ENCODE measurements around the gene SLC35G3. TPM values are rescaled to one million over a fixed set of nuclear protein-coding genes. Genes with fewer than 3 reads are reported as not detected.
A peak's percentile ranks its signal among the peaks of the same experiment; 100 is the strongest.

SLC35G3 gene
- polyA plus RNA-seq, 3 donors, result not detected

DNA sequence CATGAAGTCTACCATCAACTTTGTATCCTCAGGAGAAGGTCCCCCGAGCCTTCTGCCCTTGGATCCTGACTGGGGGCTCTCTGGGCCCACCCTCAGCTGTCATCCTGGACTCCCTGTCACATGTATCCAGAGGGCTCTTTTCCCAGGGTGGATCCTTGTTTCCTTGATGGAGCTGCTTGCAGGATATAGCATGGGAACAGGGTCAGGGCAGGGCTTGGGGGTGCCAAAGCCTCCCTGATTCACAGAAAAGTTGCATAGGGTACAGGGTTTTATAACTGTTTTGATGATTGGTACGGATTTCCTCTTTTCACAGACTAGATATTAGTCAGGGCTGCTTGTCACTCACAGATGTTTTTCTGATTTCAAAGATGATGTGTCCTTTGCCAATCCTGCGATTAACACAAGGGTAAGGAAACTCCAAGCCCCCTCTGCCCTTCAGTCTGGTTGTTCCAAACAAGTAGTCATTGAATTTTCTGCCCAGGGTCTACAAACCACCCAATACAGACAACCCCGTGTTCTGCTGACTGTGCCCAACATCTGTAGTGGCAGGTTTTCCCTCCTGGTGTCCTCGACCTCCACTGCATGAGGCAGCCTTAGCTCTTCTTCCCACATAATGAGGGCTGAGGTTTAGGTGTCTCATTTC, 20.6 kb upstream of the SLC35G3 start:
- H3K4me3 Mint-ChIP-seq, result no peak overlapping the region
- Histone ChIP-seq H2AFZ (ENCODE audit: insufficient read depth, low read depth, low read length, poor library complexity, severe bottlenecking) (no peak overlapping the region), H3K9ac (ENCODE audit: insufficient read depth, low read length, poor library complexity, severe bottlenecking) (no peak overlapping the region), H3K4me2 (replicated peaks; ENCODE audit: extremely low read depth, low read length, poor library complexity, severe bottlenecking) (no peak overlapping the region), H4K20me1 (ENCODE audit: insufficient read depth, low read length) (no peaks in the 10 kb centered on the region), H3K4me1 (ENCODE audit: control insufficient read depth in 1 of 2, insufficient read depth in 2 of 2, low read length in 2 of 2) (peaks cover 14 to 19% of the 10 kb centered on the region in 2 donors), H3K27me3 (ENCODE audit: control insufficient read depth in 2 of 2, insufficient read depth in 2 of 2, low read length in 2 of 2) (peaks cover 10 to 15% of the 10 kb centered on the region in 2 donors), H3K4me3 (replicated peaks in 1 of 3; ENCODE audit: low read depth in 2 of 3, low read length in 3 of 3) (no peak overlapping the region), H3K9me3 (replicated peaks in 1 of 2; ENCODE audit: control insufficient read depth in 1 of 2, insufficient read depth in 1 of 2, low read length in 2 of 2) (peaks cover 0 to 3% of the 10 kb centered on the region in 2 donors), H3K79me2 (ENCODE audit: insufficient read depth, low read length) (no peaks in the 10 kb centered on the region), H3K36me3 (replicated peaks in 1 of 2; ENCODE audit: control insufficient read depth in 1 of 2, insufficient read depth in 2 of 2, low read length in 2 of 2) (no peaks in the 10 kb centered on the region), H3K27ac (ENCODE audit: low read depth in 1 of 2, low read length in 2 of 2) (no peak overlapping the region)
- DNase-seq, result peak in 1 of 3 donors; percentile 10
- H3K27me3 Mint-ChIP-seq (ENCODE audit: low read depth in 3 of 3), result peaks cover 28 to 30% (median 30%) of the 10 kb centered on the region in 3 donors
- peaks cover 0 to 10% (median 0%) of the 10 kb centered on the region in 7 donors for H3K9me3 Mint-ChIP-seq
- H3K27ac Mint-ChIP-seq, result peak overlapping the region in 1 of 7 donors; percentile 58
- no peaks in the 10 kb centered on the region for H3K36me3 Mint-ChIP-seq
- WGBS (ENCODE audit: insufficient coverage), result 52% methylated on average over 2 of the region's 5 CpGs
- intact Hi-C loops (cut with micrococcal nuclease), result no loop called here
- TF ChIP-seq, protein P1, sequence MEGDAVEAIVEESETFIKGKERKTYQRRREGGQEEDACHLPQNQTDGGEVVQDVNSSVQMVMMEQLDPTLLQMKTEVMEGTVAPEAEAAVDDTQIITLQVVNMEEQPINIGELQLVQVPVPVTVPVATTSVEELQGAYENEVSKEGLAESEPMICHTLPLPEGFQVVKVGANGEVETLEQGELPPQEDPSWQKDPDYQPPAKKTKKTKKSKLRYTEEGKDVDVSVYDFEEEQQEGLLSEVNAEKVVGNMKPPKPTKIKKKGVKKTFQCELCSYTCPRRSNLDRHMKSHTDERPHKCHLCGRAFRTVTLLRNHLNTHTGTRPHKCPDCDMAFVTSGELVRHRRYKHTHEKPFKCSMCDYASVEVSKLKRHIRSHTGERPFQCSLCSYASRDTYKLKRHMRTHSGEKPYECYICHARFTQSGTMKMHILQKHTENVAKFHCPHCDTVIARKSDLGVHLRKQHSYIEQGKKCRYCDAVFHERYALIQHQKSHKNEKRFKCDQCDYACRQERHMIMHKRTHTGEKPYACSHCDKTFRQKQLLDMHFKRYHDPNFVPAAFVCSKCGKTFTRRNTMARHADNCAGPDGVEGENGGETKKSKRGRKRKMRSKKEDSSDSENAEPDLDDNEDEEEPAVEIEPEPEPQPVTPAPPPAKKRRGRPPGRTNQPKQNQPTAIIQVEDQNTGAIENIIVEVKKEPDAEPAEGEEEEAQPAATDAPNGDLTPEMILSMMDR (IDR thresholded peaks at IDR 0.05), result no peak
- H3K4me1 Mint-ChIP-seq, result peaks cover 22% of the 10 kb centered on the region

DNA sequence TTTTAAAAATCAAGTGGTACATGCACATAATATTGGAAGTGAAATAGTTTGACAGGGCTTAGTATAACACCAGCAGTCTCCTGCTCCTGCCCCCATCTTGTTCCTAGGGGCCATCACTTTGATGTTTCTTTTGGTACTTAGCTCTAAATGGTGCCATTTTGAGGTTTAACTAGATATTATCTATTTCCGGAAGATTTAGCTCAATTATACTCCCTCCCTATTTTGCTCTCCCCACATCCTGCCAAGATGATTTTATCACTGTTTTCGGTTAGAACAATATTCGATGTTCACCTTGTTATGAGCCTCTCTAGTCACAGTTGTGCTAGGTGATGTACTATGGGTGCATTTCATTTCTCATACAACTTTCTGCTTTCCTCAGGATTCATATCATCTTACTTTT, 20.0 kb upstream of the SLC35G3 start:
- Histone ChIP-seq H3K27me3 (ENCODE audit: control insufficient read depth in 2 of 2, insufficient read depth in 2 of 2, low read length in 2 of 2) (peaks cover 13 to 16% of the 10 kb centered on the region in 2 donors), H3K4me2 (replicated peaks; ENCODE audit: extremely low read depth, low read length, poor library complexity, severe bottlenecking) (no peak overlapping the region), H3K36me3 (replicated peaks in 1 of 2; ENCODE audit: control insufficient read depth in 1 of 2, insufficient read depth in 2 of 2, low read length in 2 of 2) (no peaks in the 10 kb centered on the region), H3K9me3 (replicated peaks in 1 of 2; ENCODE audit: control insufficient read depth in 1 of 2, insufficient read depth in 1 of 2, low read length in 2 of 2) (peaks cover 0 to 3% of the 10 kb centered on the region in 2 donors), H3K27ac (ENCODE audit: low read depth in 1 of 2, low read length in 2 of 2) (no peak overlapping the region), H4K20me1 (ENCODE audit: insufficient read depth, low read length) (no peaks in the 10 kb centered on the region), H3K4me3 (replicated peaks in 1 of 3; ENCODE audit: low read depth in 2 of 3, low read length in 3 of 3) (no peak overlapping the region), H3K9ac (ENCODE audit: insufficient read depth, low read length, poor library complexity, severe bottlenecking) (no peak overlapping the region), H3K79me2 (ENCODE audit: insufficient read depth, low read length) (no peaks in the 10 kb centered on the region), H2AFZ (ENCODE audit: insufficient read depth, low read depth, low read length, poor library complexity, severe bottlenecking) (no peak overlapping the region), H3K4me1 (ENCODE audit: control insufficient read depth in 1 of 2, insufficient read depth in 2 of 2, low read length in 2 of 2) (peaks cover 8 to 13% of the 10 kb centered on the region in 2 donors)
- Mint-ChIP-seq H3K4me1 (peaks cover 17% of the 10 kb centered on the region), H3K9me3 (peaks cover 0 to 10% (median 1%) of the 10 kb centered on the region in 7 donors), H3K27me3 (ENCODE audit: low read depth in 3 of 3) (peaks cover 29 to 34% (median 32%) of the 10 kb centered on the region in 3 donors), H3K4me3 (peak overlapping the region in 1 of 2 donors; percentile 26), H3K27ac (peak overlapping the region in 1 of 7 donors; percentile 58), H3K36me3 (no peaks in the 10 kb centered on the region)
- intact Hi-C loops (cut with micrococcal nuclease), result no loop called here
- no peak for DNase-seq
- TF ChIP-seq, protein P1 (IDR thresholded peaks at IDR 0.05), result no peak
- WGBS (ENCODE audit: insufficient coverage), result no CpG with 5 or more reads among the region's 3 CpGs
